ENCODE data around the gene CPA5.

CPA5 gene

GRCh38 chr7:130352194-130353074 is 7.8 kb downstream of the CPA5 start:
- H3K9ac ChIP-seq (ENCODE audit: low read length) = no peak overlapping the region
- no peaks in the 10 kb centered on the region for H3K27me3 ChIP-seq (ENCODE audit: control insufficient read depth, insufficient read depth, low read length)
- H3K4me1 ChIP-seq (ENCODE audit: control insufficient read depth, insufficient read depth, low read length) = no peaks in the 10 kb centered on the region
- no peaks in the 10 kb centered on the region for H3K36me3 ChIP-seq (ENCODE audit: control insufficient read depth, insufficient read depth, low read length)
- H3K9me3 ChIP-seq (ENCODE audit: control insufficient read depth, low read length) = no peaks in the 10 kb centered on the region
- H3K4me3 ChIP-seq (ENCODE audit: low read length) = no peak overlapping the region

GRCh38 chr7:130353196-130353595 is 8.6 kb downstream of the CPA5 start:
- no peaks in the 10 kb centered on the region for H3K36me3 ChIP-seq (ENCODE audit: control insufficient read depth, insufficient read depth, low read length)
- H3K4me1 ChIP-seq (ENCODE audit: control insufficient read depth, insufficient read depth, low read length) = no peaks in the 10 kb centered on the region
- no peaks in the 10 kb centered on the region for H3K27me3 ChIP-seq (ENCODE audit: control insufficient read depth, insufficient read depth, low read length)
- no peak overlapping the region for H3K9ac ChIP-seq (ENCODE audit: low read length)
- H3K4me3 ChIP-seq (ENCODE audit: low read length) = no peak overlapping the region
- H3K9me3 ChIP-seq (ENCODE audit: control insufficient read depth, low read length) = no peaks in the 10 kb centered on the region

GRCh38 chr7:130356121-130356875 is 11.7 kb downstream of the CPA5 start:
- H3K9me3 ChIP-seq (ENCODE audit: control insufficient read depth, low read length) = no peaks in the 10 kb centered on the region
- H3K4me3 ChIP-seq (ENCODE audit: low read length) = no peak overlapping the region
- H3K27me3 ChIP-seq (ENCODE audit: control insufficient read depth, insufficient read depth, low read length) = no peaks in the 10 kb centered on the region
- no peak overlapping the region for H3K9ac ChIP-seq (ENCODE audit: low read length)
- no peaks in the 10 kb centered on the region for H3K4me1 ChIP-seq (ENCODE audit: control insufficient read depth, insufficient read depth, low read length)
- no peaks in the 10 kb centered on the region for H3K36me3 ChIP-seq (ENCODE audit: control insufficient read depth, insufficient read depth, low read length)

- Histone ChIP-seq H3K4me3 (ENCODE audit: low read length) (no peak overlapping the region), H3K4me1 (ENCODE audit: control insufficient read depth, insufficient read depth, low read length) (no peaks in the 10 kb centered on the region), H3K9me3 (ENCODE audit: control insufficient read depth, low read length) (no peaks in the 10 kb centered on the region), H3K9ac (ENCODE audit: low read length) (no peak overlapping the region), H3K27me3 (ENCODE audit: control insufficient read depth, insufficient read depth, low read length) (no peaks in the 10 kb centered on the region), H3K36me3 (ENCODE audit: control insufficient read depth, insufficient read depth, low read length) (no peaks in the 10 kb centered on the region)
These were observed 12.4 kb downstream of the CPA5 start for GRCh38 chr7:130356876-130357611.

DNA sequence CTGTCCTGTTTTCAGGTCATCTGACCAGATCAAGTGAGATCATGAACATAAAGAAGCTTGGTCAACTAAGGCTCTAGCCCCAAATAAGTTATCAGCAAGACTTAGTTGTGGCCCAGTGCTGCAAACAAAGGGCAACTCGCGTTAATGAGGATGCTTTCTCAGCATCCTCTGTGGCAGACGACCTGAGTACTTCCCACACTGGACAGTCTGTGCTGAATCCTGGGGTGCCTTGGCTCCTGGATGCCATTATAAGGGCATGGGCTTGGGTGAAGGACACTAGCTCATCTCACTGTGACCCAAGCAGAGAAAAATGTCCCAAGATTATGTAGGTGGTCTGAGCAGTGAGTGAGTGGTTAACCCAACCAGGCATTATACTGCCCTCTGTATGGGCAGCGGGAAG is 13.9 kb downstream of the CPA5 start:
- no peaks in the 10 kb centered on the region for H3K9me3 ChIP-seq (ENCODE audit: control insufficient read depth, low read length)
- no peak overlapping the region for H3K9ac ChIP-seq (ENCODE audit: low read length)
- H3K4me3 ChIP-seq (ENCODE audit: low read length) = no peak overlapping the region
- no peaks in the 10 kb centered on the region for H3K36me3 ChIP-seq (ENCODE audit: control insufficient read depth, insufficient read depth, low read length)
- no peaks in the 10 kb centered on the region for H3K4me1 ChIP-seq (ENCODE audit: control insufficient read depth, insufficient read depth, low read length)
- no peaks in the 10 kb centered on the region for H3K27me3 ChIP-seq (ENCODE audit: control insufficient read depth, insufficient read depth, low read length)

DNA sequence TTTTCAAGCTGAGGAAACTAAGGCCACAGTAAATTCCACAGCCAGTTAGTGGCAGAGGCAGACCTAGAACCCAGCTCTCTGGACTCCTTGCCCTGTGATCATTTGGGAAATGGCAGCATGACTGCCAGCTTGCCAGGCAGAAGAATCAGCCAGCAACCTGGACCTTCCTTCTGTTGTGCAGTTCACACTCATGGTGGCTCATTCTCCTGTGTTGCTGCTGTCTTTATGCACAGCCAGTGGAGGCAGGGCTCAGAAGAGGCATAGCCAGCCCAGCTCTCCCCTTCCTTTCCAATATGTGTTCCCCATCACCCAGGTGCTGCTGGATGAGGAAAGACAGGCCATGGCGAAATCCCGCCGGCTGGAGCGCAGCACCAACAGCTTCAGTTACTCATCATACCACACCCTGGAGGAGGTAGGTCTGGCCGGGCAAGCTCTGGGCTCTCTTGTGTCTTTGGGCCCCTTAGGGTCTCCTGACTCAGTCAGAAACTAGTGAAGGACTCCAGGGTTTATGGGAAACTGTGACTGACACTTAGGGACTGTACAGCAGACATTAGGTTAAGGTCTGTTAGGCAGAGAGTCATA is 14.8 kb downstream of the CPA5 start:
- H3K4me3 ChIP-seq (ENCODE audit: low read length) = no peak overlapping the region
- no peaks in the 10 kb centered on the region for H3K27me3 ChIP-seq (ENCODE audit: control insufficient read depth, insufficient read depth, low read length)
- H3K9me3 ChIP-seq (ENCODE audit: control insufficient read depth, low read length) = no peaks in the 10 kb centered on the region
- no peaks in the 10 kb centered on the region for H3K4me1 ChIP-seq (ENCODE audit: control insufficient read depth, insufficient read depth, low read length)
- H3K9ac ChIP-seq (ENCODE audit: low read length) = no peak overlapping the region
- H3K36me3 ChIP-seq (ENCODE audit: control insufficient read depth, insufficient read depth, low read length) = no peaks in the 10 kb centered on the region

DNA sequence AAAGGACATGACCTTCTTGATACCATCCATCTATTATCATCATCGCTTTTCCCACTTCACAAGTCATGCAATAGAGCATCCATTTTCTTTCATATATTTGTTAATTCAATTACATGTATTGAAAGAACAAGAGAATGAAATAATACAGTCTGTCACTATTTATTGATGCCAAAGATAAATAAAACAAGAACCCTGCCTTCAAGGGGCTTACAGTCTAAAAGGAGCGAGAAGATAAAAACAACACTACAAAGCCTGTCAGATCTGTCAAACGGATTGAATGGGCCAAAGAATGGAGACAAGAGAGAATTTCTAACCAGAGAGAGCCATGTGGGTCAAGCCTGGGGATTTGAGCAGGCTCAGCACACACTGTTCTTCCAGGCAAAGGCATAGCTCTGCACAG is 15.9 kb downstream of the CPA5 start:
- Histone ChIP-seq H3K4me1 (ENCODE audit: control insufficient read depth, insufficient read depth, low read length) (no peaks in the 10 kb centered on the region), H3K9ac (ENCODE audit: low read length) (no peak overlapping the region), H3K36me3 (ENCODE audit: control insufficient read depth, insufficient read depth, low read length) (no peaks in the 10 kb centered on the region), H3K4me3 (ENCODE audit: low read length) (no peak overlapping the region), H3K9me3 (ENCODE audit: control insufficient read depth, low read length) (no peaks in the 10 kb centered on the region), H3K27me3 (ENCODE audit: control insufficient read depth, insufficient read depth, low read length) (no peaks in the 10 kb centered on the region)

GRCh38 chr7:130361681-130362080 is 17.1 kb downstream of the CPA5 start:
- Histone ChIP-seq H3K4me3 (ENCODE audit: low read length) (no peak overlapping the region), H3K9me3 (ENCODE audit: control insufficient read depth, low read length) (no peaks in the 10 kb centered on the region), H3K9ac (ENCODE audit: low read length) (no peak overlapping the region), H3K36me3 (ENCODE audit: control insufficient read depth, insufficient read depth, low read length) (no peaks in the 10 kb centered on the region), H3K4me1 (ENCODE audit: control insufficient read depth, insufficient read depth, low read length) (no peaks in the 10 kb centered on the region), H3K27me3 (ENCODE audit: control insufficient read depth, insufficient read depth, low read length) (no peaks in the 10 kb centered on the region)

GRCh38 chr7:130362251-130362816 is 17.7 kb downstream of the CPA5 start:
- Histone ChIP-seq H3K9ac (ENCODE audit: low read length) (no peak overlapping the region), H3K4me3 (ENCODE audit: low read length) (no peak overlapping the region), H3K27me3 (ENCODE audit: control insufficient read depth, insufficient read depth, low read length) (no peaks in the 10 kb centered on the region), H3K36me3 (ENCODE audit: control insufficient read depth, insufficient read depth, low read length) (no peaks in the 10 kb centered on the region), H3K9me3 (ENCODE audit: control insufficient read depth, low read length) (no peaks in the 10 kb centered on the region), H3K4me1 (ENCODE audit: control insufficient read depth, insufficient read depth, low read length) (no peaks in the 10 kb centered on the region)

- H3K4me3 ChIP-seq (ENCODE audit: low read length) = no peak overlapping the region
- H3K4me1 ChIP-seq (ENCODE audit: control insufficient read depth, insufficient read depth, low read length) = no peaks in the 10 kb centered on the region
- H3K27me3 ChIP-seq (ENCODE audit: control insufficient read depth, insufficient read depth, low read length) = no peaks in the 10 kb centered on the region
- H3K36me3 ChIP-seq (ENCODE audit: control insufficient read depth, insufficient read depth, low read length) = no peaks in the 10 kb centered on the region
- H3K9ac ChIP-seq (ENCODE audit: low read length) = no peak overlapping the region
- H3K9me3 ChIP-seq (ENCODE audit: control insufficient read depth, low read length) = no peaks in the 10 kb centered on the region
These were observed 18.6 kb downstream of the CPA5 start for GRCh38 chr7:130363026-130363847.

DNA sequence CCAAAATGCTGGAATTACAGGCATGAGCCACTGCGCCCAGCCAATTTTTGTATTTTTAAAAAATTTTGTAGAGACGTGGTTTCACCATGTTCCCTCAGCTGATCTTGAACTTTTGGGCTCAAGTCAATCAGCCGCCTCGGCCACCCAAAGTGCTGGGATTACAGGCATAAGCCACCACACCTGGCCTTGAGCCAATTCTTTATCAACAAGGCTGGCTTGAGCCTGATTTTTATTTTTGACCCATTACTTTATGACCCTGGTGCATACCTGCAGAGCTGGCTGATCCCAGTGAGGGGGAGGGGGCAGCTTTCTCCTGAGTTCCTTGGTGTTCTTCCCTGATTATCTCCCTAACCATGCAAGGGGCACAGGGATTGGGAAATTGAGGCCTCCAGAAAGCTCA is 19.8 kb downstream of the CPA5 start:
- Histone ChIP-seq H3K4me1 (ENCODE audit: control insufficient read depth, insufficient read depth, low read length) (peaks cover 5% of the 10 kb centered on the region), H3K4me3 (ENCODE audit: low read length) (no peak overlapping the region), H3K36me3 (ENCODE audit: control insufficient read depth, insufficient read depth, low read length) (no peaks in the 10 kb centered on the region), H3K9me3 (ENCODE audit: control insufficient read depth, low read length) (no peaks in the 10 kb centered on the region), H3K27me3 (ENCODE audit: control insufficient read depth, insufficient read depth, low read length) (no peaks in the 10 kb centered on the region), H3K9ac (ENCODE audit: low read length) (no peak overlapping the region)
